Parathyroid adenoma (tissue), 2 donors: ENCODE results near the gene FCHSD1.

Experiments used
- H2AFZ ChIP-seq: fragments of 300-600 bp; sonication (generic); one replicate; pipeline ENCODE4 v1.7.0; 2017; ENCODE audit warnings: antibody characterized with exemption, mild to moderate bottlenecking
- H3K27ac ChIP-seq: fragments of 300-600 bp; sonication (generic); one replicate; pipeline ENCODE4 v1.7.0; 2017
- H3K27me3 ChIP-seq: fragments of 300-600 bp; sonication (generic); one replicate; pipeline ENCODE4 v1.7.0; 2017; ENCODE audit warnings: low read length; ENCODE audit not compliant: control insufficient read depth, insufficient read depth
- H3K36me3 ChIP-seq: fragments of 300-600 bp; sonication (generic); one replicate; pipeline ENCODE4 v1.7.0; 2017; ENCODE audit warnings: low read length; ENCODE audit not compliant: control insufficient read depth, insufficient read depth
- H3K4me1 ChIP-seq: fragments of 300-600 bp; sonication (generic); one replicate; pipeline ENCODE4 v1.7.0; 2017; ENCODE audit warnings: control low read depth
- H3K4me2 ChIP-seq: fragments of 300-600 bp; sonication (generic); one replicate; pipeline ENCODE4 v1.7.0; 2017; ENCODE audit warnings: low read length
- H3K4me3 ChIP-seq: fragments of 300-600 bp; sonication (generic); one replicate; pipeline ENCODE4 v1.7.0; 2017; ENCODE audit warnings: low read depth, low read length
- H3K79me2 ChIP-seq: fragments of 300-600 bp; sonication (generic); one replicate; pipeline ENCODE4 v1.7.0; 2017; ENCODE audit warnings: control low read depth
- H3K9ac ChIP-seq: fragments of 300-600 bp; sonication (generic); one replicate; pipeline ENCODE4 v1.7.0; 2017; ENCODE audit warnings: mild to moderate bottlenecking
- H3K9me3 ChIP-seq: fragments of 300-600 bp; sonication (generic); one replicate; pipeline ENCODE4 v1.7.0; 2017; ENCODE audit warnings: low read length; ENCODE audit not compliant: control insufficient read depth
- CTCF ChIP-seq: fragments of 300-600 bp; sonication (generic); IDR thresholded peaks from one replicate; pipeline ENCODE4 v1.7.0; 2017; ENCODE audit warnings: antibody characterized with exemption, mild to moderate bottlenecking
- donor health status: primary hyperparathyroidism.

The FCHSD1 gene

GRCh38 chr5:141650851-141651727, at the start of gene FCHSD1:
TSS of gene FCHSD1 (minus strand) at chr5:141651418. CDS start at chr5:141651368, 50 bp downstream.
- Histone ChIP-seq H3K9ac (no peak within 1 kb of the TSS), H3K27me3 (no peaks in the 10 kb centered on the region), H3K9me3 (no peaks in the 10 kb centered on the region), H3K4me3 (peak within 1 kb of the TSS; percentile 67), H3K4me2 (peak within 1 kb of the TSS; percentile 96), H2AFZ (peak within 1 kb of the TSS; percentile 17), H3K4me1 (peaks cover 20% of the 10 kb centered on the region), H3K36me3 (no peaks in the 10 kb centered on the region), H3K79me2 (peaks cover 2% of the 10 kb centered on the region), H3K27ac (peak within 1 kb of the TSS; percentile 77)
- TF ChIP-seq CTCF, result no peak

GRCh38 chr5:141697586-141697985, 46.4 kb upstream of the FCHSD1 start:
- Histone ChIP-seq H3K4me3 (no peak overlapping the region), H3K27me3 (no peaks in the 10 kb centered on the region), H3K36me3 (no peaks in the 10 kb centered on the region), H3K9me3 (no peaks in the 10 kb centered on the region), H3K79me2 (no peaks in the 10 kb centered on the region), H3K4me1 (peaks cover 7% of the 10 kb centered on the region), H3K27ac (no peak overlapping the region), H2AFZ (no peak overlapping the region), H3K4me2 (no peak overlapping the region), H3K9ac (no peak overlapping the region)
- TF ChIP-seq CTCF, result no peak

GRCh38 chr5:141696431-141696830, 45.2 kb upstream of the FCHSD1 start:
- no peaks in the 10 kb centered on the region for H3K79me2 ChIP-seq
- peaks cover under 1% of the 10 kb centered on the region for H3K4me1 ChIP-seq
- TF ChIP-seq CTCF, result no peak
- H3K27me3 ChIP-seq, result no peaks in the 10 kb centered on the region
- no peak overlapping the region for H3K9ac ChIP-seq
- no peaks in the 10 kb centered on the region for H3K36me3 ChIP-seq
- H3K4me3 ChIP-seq, result no peak overlapping the region
- H3K4me2 ChIP-seq, result no peak overlapping the region
- H3K9me3 ChIP-seq, result no peaks in the 10 kb centered on the region
- no peak overlapping the region for H3K27ac ChIP-seq
- no peak overlapping the region for H2AFZ ChIP-seq

GRCh38 chr5:141695627-141696215, 44.5 kb upstream of the FCHSD1 start:
- H3K9me3 ChIP-seq, result no peaks in the 10 kb centered on the region
- no peaks in the 10 kb centered on the region for H3K79me2 ChIP-seq
- H3K27ac ChIP-seq, result no peak overlapping the region
- no peak for TF ChIP-seq CTCF
- no peak overlapping the region for H3K4me2 ChIP-seq
- no peaks in the 10 kb centered on the region for H3K36me3 ChIP-seq
- H3K4me3 ChIP-seq, result no peak overlapping the region
- no peak overlapping the region for H2AFZ ChIP-seq
- H3K4me1 ChIP-seq, result no peaks in the 10 kb centered on the region
- no peaks in the 10 kb centered on the region for H3K27me3 ChIP-seq
- H3K9ac ChIP-seq, result no peak overlapping the region
